PC-9 (cell line): Measurements from ENCODE around the gene OLR1.

Source experiments
- CTCF ChIP-seq: fragments of 200-600 bp; sonication (generic); conservative IDR thresholded peaks from 2 replicates; pipeline ENCODE4 v1.6.1; 2017; ENCODE audit warnings: mixed run types, antibody characterized with exemption, mild to moderate bottlenecking, moderate library complexity
- EZH2 ChIP-seq: fragments of 200-600 bp; sonication (generic); IDR thresholded peaks from 2 replicates; pipeline ENCODE4 v1.8.0; 2017; ENCODE audit warnings: antibody characterized with exemption, low read depth

GRCh38 chr12:10214136-10214894 is 42.4 kb upstream of the OLR1 start:
- TF ChIP-seq CTCF (no peak), EZH2 (no peak)
